Endothelial cell (in vitro differentiated cells): ENCODE measurements around the gene DNAH9. TPM values are rescaled to one million over a fixed set of nuclear protein-coding genes. Genes with fewer than 3 reads are reported as not detected.
"Not testable (repeated sequence)": the region's sequence is repeated elsewhere in the genome, so short reads cannot be mapped to it uniquely, and the experiment has no call there.

Experiments used
- DNase-seq: peaks from one replicate; pipeline ENCODE4 v3.0.0; 2021; ENCODE audit warnings: low spot score
- H3K27ac Mint-ChIP-seq: one replicate; pipeline ENCODE4 v1.8.0; 2021; ENCODE audit warnings: mixed read lengths, inconsistent platforms; ENCODE audit not compliant: unreplicated experiment
- H3K27me3 Mint-ChIP-seq: one replicate; pipeline ENCODE4 v1.8.0; 2021; ENCODE audit warnings: mild to moderate bottlenecking, moderate library complexity, mixed read lengths, inconsistent platforms; ENCODE audit not compliant: unreplicated experiment
- H3K36me3 Mint-ChIP-seq: one replicate; pipeline ENCODE4 v1.8.0; 2021; ENCODE audit warnings: mild to moderate bottlenecking, low read depth, mixed read lengths, inconsistent platforms; ENCODE audit not compliant: unreplicated experiment
- H3K4me1 Mint-ChIP-seq: one replicate; pipeline ENCODE4 v1.8.0; 2021; ENCODE audit warnings: mild to moderate bottlenecking, mixed read lengths, inconsistent platforms; ENCODE audit not compliant: unreplicated experiment
- H3K4me3 Mint-ChIP-seq: one replicate; pipeline ENCODE4 v1.8.0; 2021; ENCODE audit warnings: mild to moderate bottlenecking, mixed read lengths, inconsistent platforms; ENCODE audit not compliant: unreplicated experiment
- H3K9me3 Mint-ChIP-seq: one replicate; pipeline ENCODE4 v1.8.0; 2021; ENCODE audit warnings: mixed read lengths, inconsistent platforms; ENCODE audit not compliant: unreplicated experiment
- total RNA-seq: library from RNA; stranded (reverse); fragmentation: NEBNext Ultra II Directional; extraction: Animal tissue kit (Norgen Biotek cat#: 25700); gene quantifications from one replicate; pipeline ENCODE4 v1.2.1, GENCODE V29; 2021; ENCODE audit not compliant: unreplicated experiment
- TF ChIP-seq, protein P1 (sequence below): fragments of 200-600 bp; sonication (generic); IDR thresholded peaks from one replicate; pipeline ENCODE4 v1.5.0; 2021; ENCODE audit warnings: antibody characterized with exemption; ENCODE audit not compliant: unreplicated experiment

The DNAH9 gene
- total RNA-seq, 1 donor from 2014 or later = not detected

DNA sequence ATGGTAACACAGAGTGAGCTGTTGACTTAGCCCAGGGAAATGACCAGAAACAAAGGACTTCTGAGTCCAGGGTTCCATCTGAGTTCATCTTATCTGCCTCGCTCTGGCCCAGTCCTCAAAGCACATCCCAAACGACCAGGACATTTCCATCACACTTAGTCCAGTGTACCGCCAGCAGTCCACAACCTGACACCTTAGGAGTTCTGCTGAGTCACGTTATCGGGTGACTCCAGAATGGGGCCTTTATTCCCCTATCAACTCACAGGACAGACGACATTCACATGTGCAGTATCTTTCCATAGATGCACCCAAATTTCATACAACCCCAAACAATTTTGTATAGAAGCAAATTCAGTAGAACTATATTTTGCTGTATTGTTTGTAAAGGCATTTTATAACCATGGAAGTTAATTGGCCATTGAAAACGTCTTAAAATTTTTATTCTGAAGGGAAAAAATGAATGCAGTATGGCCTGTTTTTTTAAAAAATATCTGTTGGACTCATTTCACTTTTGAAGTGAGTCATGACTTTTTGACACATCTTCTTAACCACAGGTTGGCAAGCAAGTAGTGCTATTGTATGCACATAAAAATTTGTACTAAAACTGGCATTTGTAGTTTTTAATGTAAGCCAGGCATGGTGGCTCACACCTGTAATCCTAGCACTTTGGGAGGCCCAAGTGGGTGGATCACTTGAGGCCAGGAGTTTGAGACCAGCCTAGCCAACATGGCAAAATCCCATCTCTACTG lies 352.7 kb downstream of the DNAH9 start:
- Mint-ChIP-seq H3K4me1 (no peaks in the 10 kb centered on the region), H3K4me3 (no peak overlapping the region), H3K36me3 (no peaks in the 10 kb centered on the region), H3K27me3 (peaks cover 1% of the 10 kb centered on the region), H3K27ac (no peak overlapping the region), H3K9me3 (no peaks in the 10 kb centered on the region)
- TF ChIP-seq, protein P1, sequence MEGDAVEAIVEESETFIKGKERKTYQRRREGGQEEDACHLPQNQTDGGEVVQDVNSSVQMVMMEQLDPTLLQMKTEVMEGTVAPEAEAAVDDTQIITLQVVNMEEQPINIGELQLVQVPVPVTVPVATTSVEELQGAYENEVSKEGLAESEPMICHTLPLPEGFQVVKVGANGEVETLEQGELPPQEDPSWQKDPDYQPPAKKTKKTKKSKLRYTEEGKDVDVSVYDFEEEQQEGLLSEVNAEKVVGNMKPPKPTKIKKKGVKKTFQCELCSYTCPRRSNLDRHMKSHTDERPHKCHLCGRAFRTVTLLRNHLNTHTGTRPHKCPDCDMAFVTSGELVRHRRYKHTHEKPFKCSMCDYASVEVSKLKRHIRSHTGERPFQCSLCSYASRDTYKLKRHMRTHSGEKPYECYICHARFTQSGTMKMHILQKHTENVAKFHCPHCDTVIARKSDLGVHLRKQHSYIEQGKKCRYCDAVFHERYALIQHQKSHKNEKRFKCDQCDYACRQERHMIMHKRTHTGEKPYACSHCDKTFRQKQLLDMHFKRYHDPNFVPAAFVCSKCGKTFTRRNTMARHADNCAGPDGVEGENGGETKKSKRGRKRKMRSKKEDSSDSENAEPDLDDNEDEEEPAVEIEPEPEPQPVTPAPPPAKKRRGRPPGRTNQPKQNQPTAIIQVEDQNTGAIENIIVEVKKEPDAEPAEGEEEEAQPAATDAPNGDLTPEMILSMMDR = no peak
- DNase-seq = no peak

DNA sequence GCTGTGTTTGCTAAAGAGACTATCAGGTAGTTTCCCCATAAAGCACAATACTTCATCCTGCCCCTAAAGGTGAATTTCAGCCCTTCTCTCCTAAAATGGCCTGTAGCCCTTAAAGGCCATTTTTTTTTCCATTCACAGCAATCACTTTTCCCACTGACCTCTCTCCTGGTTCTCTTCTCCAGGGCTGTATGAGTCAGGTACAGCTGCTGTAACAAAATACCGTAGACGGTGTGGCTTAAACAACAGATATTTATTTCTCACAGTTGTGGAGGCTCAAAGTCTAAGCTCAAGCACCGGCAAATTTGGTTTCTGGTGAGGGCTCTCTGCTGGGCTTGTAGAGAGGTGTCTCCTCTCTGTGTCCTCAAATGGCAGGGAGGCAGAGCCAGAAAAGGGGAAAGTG lies 354.3 kb downstream of the DNAH9 start:
- Mint-ChIP-seq H3K27me3 (peaks cover 1% of the 10 kb centered on the region), H3K27ac (no peak overlapping the region), H3K9me3 (no peaks in the 10 kb centered on the region), H3K4me3 (no peak overlapping the region), H3K4me1 (no peaks in the 10 kb centered on the region), H3K36me3 (no peaks in the 10 kb centered on the region)
- TF ChIP-seq, protein P1 = no peak
- no peak for DNase-seq

DNA sequence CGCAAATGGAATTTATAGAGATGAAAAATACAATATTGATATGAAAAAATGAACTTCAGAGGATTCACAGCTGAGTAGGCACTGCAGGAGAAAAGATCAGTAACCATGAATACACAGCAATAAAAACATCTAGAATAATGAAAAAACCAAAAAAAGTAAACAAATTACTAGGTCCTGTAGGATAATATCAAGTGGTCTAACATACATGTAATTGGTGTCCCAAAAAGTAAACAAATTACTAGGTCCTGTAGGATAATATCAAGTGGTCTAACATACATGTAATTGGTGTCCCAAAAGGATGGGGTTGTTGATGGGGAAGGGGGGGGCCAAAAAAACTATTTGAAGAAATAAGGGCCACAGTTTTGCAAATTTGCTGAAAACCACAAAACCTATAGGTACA lies 355.7 kb downstream of the DNAH9 start:
- TF ChIP-seq, protein P1 = no peak
- no peaks in the 10 kb centered on the region for H3K4me1 Mint-ChIP-seq
- H3K9me3 Mint-ChIP-seq = no peaks in the 10 kb centered on the region
- no peak for DNase-seq
- no peaks in the 10 kb centered on the region for H3K36me3 Mint-ChIP-seq
- no peak overlapping the region for H3K27ac Mint-ChIP-seq
- H3K4me3 Mint-ChIP-seq = no peak overlapping the region
- peaks cover 1% of the 10 kb centered on the region for H3K27me3 Mint-ChIP-seq

DNA sequence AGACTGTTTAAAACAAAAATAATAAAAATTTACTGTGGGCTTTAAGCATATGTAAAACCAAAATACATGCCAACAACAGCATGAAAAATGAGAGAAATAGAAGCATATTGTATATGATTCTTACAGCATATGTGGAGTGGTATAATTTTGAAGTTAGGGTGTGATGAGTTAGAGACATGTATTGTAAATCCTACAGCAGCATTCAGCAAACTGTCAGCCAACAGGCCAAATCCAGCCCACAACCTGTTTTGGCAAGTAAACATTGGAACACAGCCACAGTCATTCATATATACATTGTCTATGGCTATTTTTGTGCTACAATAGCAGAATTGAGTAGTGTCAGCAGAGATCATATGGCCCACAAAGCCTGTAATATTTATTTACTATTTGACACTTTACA lies 356.7 kb downstream of the DNAH9 start:
- no peaks in the 10 kb centered on the region for H3K27me3 Mint-ChIP-seq
- no peaks in the 10 kb centered on the region for H3K9me3 Mint-ChIP-seq
- TF ChIP-seq, protein P1 = no peak
- DNase-seq = no peak
- no peak overlapping the region for H3K27ac Mint-ChIP-seq
- H3K36me3 Mint-ChIP-seq = no peaks in the 10 kb centered on the region
- H3K4me3 Mint-ChIP-seq = no peak overlapping the region
- H3K4me1 Mint-ChIP-seq = no peaks in the 10 kb centered on the region

DNA sequence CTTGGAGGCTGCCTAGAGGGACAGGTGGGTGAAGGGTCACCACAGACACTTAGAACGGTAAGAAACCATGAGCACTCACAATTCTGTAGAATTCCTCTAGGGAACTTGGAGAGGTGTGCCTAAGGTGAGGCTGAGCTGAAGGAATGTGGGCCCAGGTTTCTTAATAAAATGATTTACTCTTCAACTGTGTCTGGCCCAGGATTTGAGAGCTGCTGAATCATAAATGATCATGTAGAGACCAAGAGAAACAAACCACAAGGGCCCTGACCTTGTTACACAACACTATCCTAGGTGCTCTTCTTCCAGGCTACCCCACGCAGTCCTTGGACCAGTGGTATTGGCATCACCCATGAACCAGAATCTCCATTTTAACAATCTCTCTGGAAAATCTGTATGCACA lies 371.3 kb downstream of the DNAH9 start:
- Mint-ChIP-seq H3K27me3 (peaks cover 3% of the 10 kb centered on the region), H3K4me3 (no peak overlapping the region), H3K36me3 (no peaks in the 10 kb centered on the region)

DNA sequence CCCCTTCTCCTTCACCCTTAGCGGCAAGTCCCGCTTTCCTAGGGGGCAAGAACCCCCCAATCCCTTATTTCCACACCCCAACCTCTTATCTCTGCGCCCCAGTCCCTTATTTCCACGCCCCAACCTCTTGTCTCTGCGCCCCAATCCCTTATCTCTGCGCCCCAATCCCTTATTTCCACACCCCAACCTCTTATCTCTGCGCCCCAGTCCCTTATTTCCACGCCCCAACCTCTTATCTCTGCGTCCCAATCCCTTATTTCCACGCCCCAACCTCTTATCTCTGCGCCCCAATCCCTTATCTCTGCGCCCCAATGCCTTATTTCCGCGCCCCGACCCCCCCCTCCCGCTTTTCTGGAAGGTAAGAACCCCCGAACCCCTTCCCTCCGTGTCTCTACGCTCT lies 374.5 kb downstream of the DNAH9 start:
- H3K4me3 Mint-ChIP-seq, H3K9me3 Mint-ChIP-seq, DNase-seq, H3K27me3 Mint-ChIP-seq, H3K27ac Mint-ChIP-seq, H3K36me3 Mint-ChIP-seq, H3K4me1 Mint-ChIP-seq: not testable (repeated sequence)

More for the DNA sequence above, 371.3 kb downstream of the DNAH9 start:
- no peak for DNase-seq
- H3K9me3 Mint-ChIP-seq = peaks cover 4% of the 10 kb centered on the region
- no peak overlapping the region for H3K27ac Mint-ChIP-seq
- no peaks in the 10 kb centered on the region for H3K4me1 Mint-ChIP-seq
- TF ChIP-seq, protein P1 = no peak
